GM11168 (cell line): ENCODE data around the gene IGFN1.
"Not testable (repeated sequence)": the region's sequence is repeated elsewhere in the genome, so short reads cannot be mapped to it uniquely, and the experiment has no call there.

Experiments
- in situ Hi-C: fragments of 300-500 bp; cut with MboI; formaldehyde crosslinking; loops from one replicate; pipeline ENCODE4 v1.12.0; 2022; ENCODE audit warnings: low sequenced_read_pairs; ENCODE audit not compliant: unreplicated experiment

Gene IGFN1

GRCh38 chr1:201157949-201158348, 32.7 kb upstream of the IGFN1 start:
- in situ Hi-C loops = no loop called here

DNA sequence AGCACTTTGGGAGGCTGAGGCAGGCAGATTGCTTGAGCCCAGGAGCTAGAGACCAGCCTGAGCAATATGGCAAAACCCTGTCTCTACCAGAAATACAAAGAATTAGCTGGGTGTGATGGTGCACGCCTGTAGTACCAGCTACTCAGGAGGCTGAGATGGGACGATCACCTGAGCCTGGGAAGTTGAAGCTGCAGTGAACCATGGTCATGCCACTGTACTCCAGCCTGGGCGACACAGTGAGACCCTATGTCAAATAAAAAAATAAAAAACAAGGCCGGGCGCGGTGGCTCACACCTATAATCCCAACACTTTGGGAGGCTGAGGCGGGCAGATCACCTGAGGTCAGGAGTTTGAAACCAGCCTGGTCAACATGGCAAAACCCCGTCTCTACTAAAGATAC, 27.6 kb upstream of the IGFN1 start:
- in situ Hi-C loops = not testable (repeated sequence)

- in situ Hi-C loops = no loop called here
Observed at GRCh38 chr1:201163707-201164106, 26.9 kb upstream of the IGFN1 start.

DNA sequence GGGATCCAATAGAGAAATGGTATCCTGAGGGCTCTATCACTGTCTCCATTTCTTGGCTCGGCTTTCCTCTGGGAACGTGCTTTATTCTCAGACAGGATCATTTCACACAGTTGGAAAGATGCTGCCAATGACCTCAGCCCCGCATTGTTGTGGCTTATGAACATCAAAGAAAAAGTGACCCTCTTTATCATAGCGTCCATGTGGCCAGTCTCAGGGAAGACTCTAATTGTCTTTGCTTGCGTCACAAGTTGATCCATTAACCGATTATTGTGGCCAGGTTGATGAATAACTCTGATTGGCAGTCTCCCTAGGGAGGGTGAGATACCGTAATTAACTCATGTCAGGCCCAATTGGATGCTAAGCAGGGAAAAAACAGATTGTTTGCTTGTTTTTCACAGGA, 26.0 kb upstream of the IGFN1 start:
- in situ Hi-C loops = no loop called here

DNA sequence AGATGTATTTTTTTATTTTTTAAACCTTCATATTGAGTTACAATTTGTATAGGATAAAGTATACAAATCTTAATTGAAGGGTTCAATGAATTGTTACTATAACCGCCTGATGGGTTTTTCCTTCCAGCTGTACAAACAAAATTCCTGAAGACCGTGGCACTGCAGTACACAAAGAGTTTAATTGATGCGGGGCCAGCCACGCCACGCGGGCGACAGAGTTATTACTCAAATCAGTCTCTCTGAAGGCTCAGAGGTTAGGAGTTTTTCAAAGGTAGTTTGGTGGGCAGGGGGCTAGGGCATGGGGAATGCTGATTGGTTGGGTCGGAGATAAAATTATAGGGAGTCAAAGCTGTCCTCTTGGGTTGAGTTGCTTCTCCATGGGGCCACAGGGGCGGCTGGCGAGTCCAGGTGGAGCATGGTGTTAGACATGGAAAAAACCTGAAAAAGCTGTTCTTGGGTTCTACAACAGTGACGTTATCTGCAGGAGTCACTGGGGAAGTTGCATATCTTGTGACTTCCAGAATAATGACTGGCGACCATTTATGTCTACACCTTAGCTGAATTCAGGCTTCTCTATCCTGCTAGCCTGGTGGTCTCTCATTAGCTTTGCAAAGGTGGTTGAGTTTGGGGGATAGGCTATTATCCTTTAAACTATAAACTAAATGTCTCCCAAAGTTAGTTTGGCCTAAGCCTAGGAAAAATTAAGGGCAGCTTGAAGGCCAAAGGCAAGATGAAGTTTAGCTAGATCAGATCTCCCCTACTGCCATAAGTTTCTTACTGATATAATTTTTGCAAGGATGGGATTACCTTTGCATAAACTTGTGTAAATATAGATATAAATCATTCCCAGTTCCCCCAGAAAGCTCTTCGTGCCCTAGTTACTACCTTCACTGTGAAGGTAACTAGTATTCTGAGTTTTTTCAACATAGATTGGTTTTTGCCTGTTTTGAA, 23.3 kb upstream of the IGFN1 start:
- in situ Hi-C loops = no loop called here

- in situ Hi-C loops = no loop called here
Observed at GRCh38 chr1:201169203-201169602, 21.4 kb upstream of the IGFN1 start.

DNA sequence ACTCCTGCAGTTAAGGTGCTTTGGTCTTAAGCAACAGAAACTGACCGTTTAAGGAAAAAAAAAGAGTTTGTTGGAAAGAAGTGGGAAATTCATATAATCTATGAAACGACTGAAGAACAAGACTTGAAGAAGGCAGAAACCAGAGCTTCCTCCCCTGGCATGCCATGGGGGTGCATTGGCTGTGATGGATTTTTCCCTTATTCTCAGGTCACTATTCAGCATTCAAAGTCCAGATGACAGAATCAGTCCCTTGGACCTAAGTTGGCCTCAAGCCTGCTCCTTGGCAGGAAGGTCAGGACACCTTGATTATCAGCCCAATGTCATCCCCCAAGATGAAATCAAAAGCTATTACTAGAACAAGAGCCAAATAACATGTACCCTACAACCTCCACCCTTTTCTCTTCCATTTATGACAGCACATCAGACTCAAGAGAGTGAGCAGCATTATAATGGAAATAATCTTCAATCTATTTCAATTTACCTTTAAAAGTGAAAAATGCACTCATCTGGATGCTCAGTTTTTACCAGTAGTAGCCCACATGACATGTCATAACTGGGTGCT, 20.6 kb upstream of the IGFN1 start:
- in situ Hi-C loops = no loop called here

GRCh38 chr1:201170533-201171062, 20.0 kb upstream of the IGFN1 start:
- in situ Hi-C loops = no loop called here

- in situ Hi-C loops = no loop called here
Observed at GRCh38 chr1:201171063-201172036, 19.3 kb upstream of the IGFN1 start.

- in situ Hi-C loops = no loop called here
Observed at GRCh38 chr1:201172326-201172725, 18.3 kb upstream of the IGFN1 start.

DNA sequence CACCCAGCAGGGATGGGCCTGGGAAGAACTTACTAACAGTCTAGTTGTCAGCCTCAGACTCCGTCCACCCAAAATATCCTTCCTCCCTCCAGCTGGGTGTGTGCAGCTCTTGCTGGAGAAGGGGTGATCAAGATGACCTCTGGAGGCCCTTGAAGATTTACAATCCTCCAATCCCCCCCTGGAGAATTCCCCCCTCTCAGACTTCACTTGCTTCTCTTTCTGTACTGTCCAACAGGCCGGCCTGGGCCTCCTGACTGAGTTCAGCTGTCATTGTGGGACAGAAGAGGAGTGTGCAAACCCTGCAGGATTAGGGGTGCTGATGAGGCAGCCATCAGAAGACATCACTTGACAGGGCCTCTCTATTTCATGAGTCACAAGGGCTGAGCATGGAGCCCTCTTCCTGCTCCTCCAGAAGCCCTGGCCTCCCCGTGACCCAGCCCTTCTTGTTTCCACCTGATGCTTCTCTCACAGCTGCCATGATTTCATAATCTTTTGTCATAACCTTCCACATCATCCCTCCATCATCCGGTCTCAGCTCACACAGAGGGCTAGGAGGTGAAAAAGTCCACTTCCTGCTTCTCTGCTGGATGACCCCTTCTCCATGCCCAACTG, 17.5 kb upstream of the IGFN1 start:
- in situ Hi-C loops = no loop called here

GRCh38 chr1:201173736-201174135, 16.9 kb upstream of the IGFN1 start:
- in situ Hi-C loops = no loop called here

GRCh38 chr1:201175820-201176500, 14.7 kb upstream of the IGFN1 start:
- in situ Hi-C loops = no loop called here

DNA sequence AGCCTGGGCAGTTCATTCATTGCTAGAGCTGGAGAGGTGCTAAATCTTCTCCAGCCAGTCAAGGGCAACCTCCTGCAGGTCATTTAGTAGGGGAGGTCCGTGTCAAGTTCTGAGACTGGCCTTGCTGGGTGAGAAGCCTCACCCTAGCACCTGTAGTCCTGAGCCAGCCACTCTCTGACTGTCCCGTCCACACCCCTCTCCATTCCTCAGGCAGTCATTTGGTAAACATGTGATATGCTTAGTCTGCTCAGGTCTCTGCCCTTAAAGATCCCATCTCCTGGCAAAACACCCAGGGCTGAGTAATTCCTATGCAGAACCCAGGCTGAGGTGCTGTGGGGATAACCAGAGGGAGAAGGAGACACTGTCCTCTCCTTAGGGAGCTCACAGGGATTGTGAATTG, 13.7 kb upstream of the IGFN1 start:
- in situ Hi-C loops = no loop called here

- in situ Hi-C loops = no loop called here
Observed at GRCh38 chr1:201178718-201179117, 11.9 kb upstream of the IGFN1 start.

- in situ Hi-C loops = no loop called here
Observed at GRCh38 chr1:201180141-201180540, 10.5 kb upstream of the IGFN1 start.

GRCh38 chr1:201180901-201181300, 9.7 kb upstream of the IGFN1 start:
- in situ Hi-C loops = no loop called here

DNA sequence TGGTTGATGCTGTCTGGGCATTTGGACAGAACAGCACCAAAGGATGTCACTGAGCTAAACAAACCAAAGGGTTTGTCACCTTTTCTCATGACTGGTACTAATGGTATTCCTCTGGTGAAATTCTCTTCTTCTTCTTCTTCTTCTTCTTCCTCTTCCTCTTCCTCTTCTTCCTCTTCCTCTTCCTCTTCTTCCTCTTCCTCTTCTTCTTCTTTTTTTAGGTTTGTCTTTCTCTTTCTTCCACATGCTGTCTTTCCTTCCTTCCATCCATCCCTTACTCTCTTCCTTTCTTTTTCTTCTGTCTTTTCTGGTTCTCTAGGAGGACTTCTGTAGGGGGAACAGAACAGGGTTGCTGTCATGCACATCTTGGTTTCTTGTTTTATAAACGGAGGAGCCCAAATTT, 9.3 kb upstream of the IGFN1 start:
- in situ Hi-C loops = no loop called here

DNA sequence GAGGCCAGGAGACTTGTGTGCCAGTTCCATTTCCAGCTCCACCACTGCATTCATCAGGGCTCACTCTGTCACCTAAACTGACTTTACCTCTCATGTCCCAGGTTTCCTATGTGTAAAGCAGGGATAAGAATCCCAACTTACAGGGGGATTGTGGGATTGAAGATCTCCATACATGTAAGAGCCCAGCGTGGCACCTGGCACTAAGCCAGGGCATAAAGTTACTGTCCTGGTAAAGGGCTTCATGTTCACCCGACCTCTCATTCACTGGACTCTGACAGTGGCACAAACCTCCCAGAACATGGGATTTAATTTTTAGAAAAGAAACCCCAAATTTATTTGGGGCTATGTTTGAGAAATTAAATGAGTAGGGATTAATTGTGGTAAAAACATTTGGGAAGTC, 8.9 kb upstream of the IGFN1 start:
- in situ Hi-C loops = no loop called here
